ENCODE measurements around the gene RBMS1. TPM values are rescaled to one million over a fixed set of nuclear protein-coding genes. Genes with fewer than 3 reads are reported as not detected.

RBMS1 gene
- total and polyA plus RNA-seq, 5 donors from 2014 or later, result 27.9 to 58.4 (median 33.5) TPM

DNA sequence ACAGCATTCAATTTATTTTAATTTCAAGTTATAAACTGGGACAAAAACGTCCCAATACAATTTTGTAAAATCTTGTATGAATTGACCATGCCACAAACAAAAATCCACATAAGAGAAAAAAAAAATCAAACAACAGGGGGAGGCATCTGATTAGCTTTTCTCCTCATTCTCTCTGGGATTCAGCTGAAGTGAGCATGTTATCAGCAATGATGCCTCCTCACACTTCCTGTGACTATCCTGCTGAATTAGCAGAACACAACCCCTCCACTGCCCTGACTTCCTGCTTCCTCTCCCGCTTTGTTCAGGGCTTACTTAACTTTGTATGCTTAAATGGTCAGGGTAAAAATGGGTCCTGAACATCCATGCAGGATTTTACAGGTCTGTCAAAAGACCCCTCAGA, 161.3 kb downstream of the RBMS1 start:
- Histone ChIP-seq H3K27ac (ENCODE audit: insufficient read depth, low read length, poor library complexity, severe bottlenecking) (no peak overlapping the region), H3K4me3 (ENCODE audit: low read depth, low read length) (peak overlapping the region; percentile 6), H3K9me3 (ENCODE audit: control insufficient read depth in 2 of 2, low read length in 2 of 2) (no peaks in the 10 kb centered on the region), H3K4me1 (ENCODE audit: control insufficient read depth, insufficient read depth, low read length, poor library complexity, severe bottlenecking) (peaks cover 35% of the 10 kb centered on the region), H3K36me3 (ENCODE audit: control insufficient read depth, insufficient read depth, low read length) (no peaks in the 10 kb centered on the region), H3K27me3 (ENCODE audit: control insufficient read depth, insufficient read depth, low read length) (no peaks in the 10 kb centered on the region)
- Mint-ChIP-seq H3K27ac (peak overlapping the region; percentile 67 to 93 (median 70)), H3K9me3 (no peaks in the 10 kb centered on the region), H3K4me3 (peak overlapping the region in 3 of 4 donors; percentile 8 to 61 (median 37)), H3K27me3 (no peaks in the 10 kb centered on the region), H3K36me3 (peaks cover 7% of the 10 kb centered on the region), H3K4me1 (peaks cover 46 to 83% (median 69%) of the 10 kb centered on the region in 4 donors)
- ATAC-seq (ENCODE audit: low read depth in 2 of 2) (peak in 1 of 2 donors; percentile 51), DNase-seq (peak in 1 of 3 donors; percentile 65)

GRCh38 chr2:160331258-160332025, 162.2 kb downstream of the RBMS1 start:
- no peaks in the 10 kb centered on the region for H3K9me3 Mint-ChIP-seq
- peaks cover 48 to 86% (median 71%) of the 10 kb centered on the region in 4 donors for H3K4me1 Mint-ChIP-seq
- no peaks in the 10 kb centered on the region for H3K27me3 Mint-ChIP-seq
- peaks cover 35% of the 10 kb centered on the region for H3K4me1 ChIP-seq (ENCODE audit: control insufficient read depth, insufficient read depth, low read length, poor library complexity, severe bottlenecking)
- H3K36me3 Mint-ChIP-seq, result peaks cover 7% of the 10 kb centered on the region
- peak overlapping the region in 1 of 4 donors; percentile 30 for H3K4me3 Mint-ChIP-seq
- peak overlapping the region; percentile 67 to 88 (median 68) for H3K27ac Mint-ChIP-seq
- ATAC-seq (ENCODE audit: low read depth in 2 of 2) (peak; percentile 22 to 38), DNase-seq (peak in 1 of 3 donors; percentile 80)
- no peaks in the 10 kb centered on the region for H3K9me3 ChIP-seq (ENCODE audit: control insufficient read depth in 2 of 2, low read length in 2 of 2)
- no peaks in the 10 kb centered on the region for H3K36me3 ChIP-seq (ENCODE audit: control insufficient read depth, insufficient read depth, low read length)
- no peak overlapping the region for H3K4me3 ChIP-seq (ENCODE audit: low read depth, low read length)
- no peaks in the 10 kb centered on the region for H3K27me3 ChIP-seq (ENCODE audit: control insufficient read depth, insufficient read depth, low read length)
- no peak overlapping the region for H3K27ac ChIP-seq (ENCODE audit: insufficient read depth, low read length, poor library complexity, severe bottlenecking)

- peaks cover 7% of the 10 kb centered on the region for H3K36me3 Mint-ChIP-seq
- DNase-seq (peak in 2 of 3 donors; percentile 23 to 69), ATAC-seq (ENCODE audit: low read depth in 2 of 2) (peak; percentile 58 to 62)
- H3K27me3 Mint-ChIP-seq, result no peaks in the 10 kb centered on the region
- peak overlapping the region; percentile 40 to 83 (median 68) for H3K27ac Mint-ChIP-seq
- Histone ChIP-seq H3K36me3 (ENCODE audit: control insufficient read depth, insufficient read depth, low read length) (no peaks in the 10 kb centered on the region), H3K4me3 (ENCODE audit: low read depth, low read length) (peak overlapping the region; percentile 72), H3K27ac (ENCODE audit: insufficient read depth, low read length, poor library complexity, severe bottlenecking) (no peak overlapping the region), H3K4me1 (ENCODE audit: control insufficient read depth, insufficient read depth, low read length, poor library complexity, severe bottlenecking) (peaks cover 35% of the 10 kb centered on the region), H3K27me3 (ENCODE audit: control insufficient read depth, insufficient read depth, low read length) (no peaks in the 10 kb centered on the region), H3K9me3 (ENCODE audit: control insufficient read depth in 2 of 2, low read length in 2 of 2) (no peaks in the 10 kb centered on the region)
- H3K4me1 Mint-ChIP-seq, result peaks cover 46 to 79% (median 58%) of the 10 kb centered on the region in 4 donors
- peak overlapping the region; percentile 50 to 76 (median 66) for H3K4me3 Mint-ChIP-seq
- no peaks in the 10 kb centered on the region for H3K9me3 Mint-ChIP-seq
Observed at GRCh38 chr2:160328811-160329527, 164.6 kb downstream of the RBMS1 start.

DNA sequence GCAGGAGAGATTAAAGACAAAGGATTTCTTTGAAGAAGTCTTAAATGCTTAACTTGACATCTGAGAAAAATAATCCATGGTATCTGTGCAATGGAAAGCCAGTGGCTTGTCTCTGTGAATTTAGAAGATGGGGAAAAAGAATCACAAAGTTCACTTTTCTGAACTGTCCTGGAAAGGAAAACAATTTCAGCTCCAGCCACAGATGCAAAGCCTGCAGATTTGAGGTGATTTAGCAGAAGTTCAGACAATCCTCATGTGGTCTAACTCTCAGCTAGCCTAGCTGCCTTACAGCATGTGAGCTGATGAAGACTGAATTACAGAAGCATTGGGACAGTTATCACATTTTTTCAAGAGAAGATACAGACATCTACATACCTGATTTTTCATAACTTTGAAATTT, 166.8 kb downstream of the RBMS1 start:
- no peaks in the 10 kb centered on the region for H3K9me3 ChIP-seq (ENCODE audit: control insufficient read depth in 2 of 2, low read length in 2 of 2)
- peaks cover 36% of the 10 kb centered on the region for H3K4me1 ChIP-seq (ENCODE audit: control insufficient read depth, insufficient read depth, low read length, poor library complexity, severe bottlenecking)
- no peaks in the 10 kb centered on the region for H3K36me3 ChIP-seq (ENCODE audit: control insufficient read depth, insufficient read depth, low read length)
- H3K27me3 Mint-ChIP-seq, result no peaks in the 10 kb centered on the region
- H3K27ac Mint-ChIP-seq, result peak overlapping the region; percentile 4 to 26 (median 7)
- DNase-seq (no peak), ATAC-seq (ENCODE audit: low read depth in 2 of 2) (no peak)
- no peaks in the 10 kb centered on the region for H3K9me3 Mint-ChIP-seq
- H3K27me3 ChIP-seq (ENCODE audit: control insufficient read depth, insufficient read depth, low read length), result no peaks in the 10 kb centered on the region
- no peak overlapping the region for H3K4me3 Mint-ChIP-seq
- H3K4me3 ChIP-seq (ENCODE audit: low read depth, low read length), result no peak overlapping the region
- peaks cover 40 to 76% (median 52%) of the 10 kb centered on the region in 4 donors for H3K4me1 Mint-ChIP-seq
- H3K27ac ChIP-seq (ENCODE audit: insufficient read depth, low read length, poor library complexity, severe bottlenecking), result no peak overlapping the region
- H3K36me3 Mint-ChIP-seq, result peaks cover 7% of the 10 kb centered on the region

GRCh38 chr2:160325418-160325817, 168.2 kb downstream of the RBMS1 start:
- Histone ChIP-seq H3K36me3 (ENCODE audit: control insufficient read depth, insufficient read depth, low read length) (no peaks in the 10 kb centered on the region), H3K4me3 (ENCODE audit: low read depth, low read length) (no peak overlapping the region), H3K27me3 (ENCODE audit: control insufficient read depth, insufficient read depth, low read length) (no peaks in the 10 kb centered on the region), H3K9me3 (ENCODE audit: control insufficient read depth in 2 of 2, low read length in 2 of 2) (no peaks in the 10 kb centered on the region), H3K27ac (ENCODE audit: insufficient read depth, low read length, poor library complexity, severe bottlenecking) (no peak overlapping the region), H3K4me1 (ENCODE audit: control insufficient read depth, insufficient read depth, low read length, poor library complexity, severe bottlenecking) (peaks cover 22% of the 10 kb centered on the region)
- ATAC-seq (ENCODE audit: low read depth in 2 of 2) (no peak), DNase-seq (no peak)
- H3K4me3 Mint-ChIP-seq, result no peak overlapping the region
- no peaks in the 10 kb centered on the region for H3K27me3 Mint-ChIP-seq
- H3K4me1 Mint-ChIP-seq, result peaks cover 38 to 74% (median 50%) of the 10 kb centered on the region in 4 donors
- H3K9me3 Mint-ChIP-seq, result no peaks in the 10 kb centered on the region
- peak overlapping the region in 1 of 3 donors; percentile 79 for H3K27ac Mint-ChIP-seq
- H3K36me3 Mint-ChIP-seq, result peaks cover 7% of the 10 kb centered on the region

DNA sequence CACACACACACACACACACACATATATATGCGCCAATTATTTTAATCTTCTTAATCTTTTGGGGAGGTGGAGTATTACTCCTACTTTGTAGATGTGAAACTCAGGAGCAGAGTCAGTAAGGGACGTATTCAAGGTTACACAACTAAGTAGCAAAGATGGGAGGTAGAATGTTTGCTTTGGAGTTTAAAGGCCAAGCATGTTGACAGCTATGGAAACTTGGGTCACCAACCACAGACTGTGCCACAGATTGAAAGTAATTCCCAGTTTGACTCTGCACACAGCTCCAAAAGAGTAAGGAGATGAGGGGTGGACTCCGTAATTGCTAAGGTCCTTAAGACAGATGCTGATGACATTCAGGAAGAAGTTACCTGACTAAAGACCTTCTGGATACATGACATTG, 168.7 kb downstream of the RBMS1 start:
- Histone ChIP-seq H3K4me1 (ENCODE audit: control insufficient read depth, insufficient read depth, low read length, poor library complexity, severe bottlenecking) (peaks cover 22% of the 10 kb centered on the region), H3K27ac (ENCODE audit: insufficient read depth, low read length, poor library complexity, severe bottlenecking) (no peak overlapping the region), H3K27me3 (ENCODE audit: control insufficient read depth, insufficient read depth, low read length) (no peaks in the 10 kb centered on the region), H3K4me3 (ENCODE audit: low read depth, low read length) (no peak overlapping the region), H3K9me3 (ENCODE audit: control insufficient read depth in 2 of 2, low read length in 2 of 2) (no peaks in the 10 kb centered on the region), H3K36me3 (ENCODE audit: control insufficient read depth, insufficient read depth, low read length) (no peaks in the 10 kb centered on the region)
- no peaks in the 10 kb centered on the region for H3K27me3 Mint-ChIP-seq
- no peaks in the 10 kb centered on the region for H3K9me3 Mint-ChIP-seq
- H3K36me3 Mint-ChIP-seq, result peaks cover 4% of the 10 kb centered on the region
- peak overlapping the region in 2 of 3 donors; percentile 74 to 79 for H3K27ac Mint-ChIP-seq
- no peak overlapping the region for H3K4me3 Mint-ChIP-seq
- no peak for ATAC-seq (ENCODE audit: low read depth in 2 of 2)
- H3K4me1 Mint-ChIP-seq, result peaks cover 33 to 69% (median 50%) of the 10 kb centered on the region in 4 donors
- no peak for DNase-seq

DNA sequence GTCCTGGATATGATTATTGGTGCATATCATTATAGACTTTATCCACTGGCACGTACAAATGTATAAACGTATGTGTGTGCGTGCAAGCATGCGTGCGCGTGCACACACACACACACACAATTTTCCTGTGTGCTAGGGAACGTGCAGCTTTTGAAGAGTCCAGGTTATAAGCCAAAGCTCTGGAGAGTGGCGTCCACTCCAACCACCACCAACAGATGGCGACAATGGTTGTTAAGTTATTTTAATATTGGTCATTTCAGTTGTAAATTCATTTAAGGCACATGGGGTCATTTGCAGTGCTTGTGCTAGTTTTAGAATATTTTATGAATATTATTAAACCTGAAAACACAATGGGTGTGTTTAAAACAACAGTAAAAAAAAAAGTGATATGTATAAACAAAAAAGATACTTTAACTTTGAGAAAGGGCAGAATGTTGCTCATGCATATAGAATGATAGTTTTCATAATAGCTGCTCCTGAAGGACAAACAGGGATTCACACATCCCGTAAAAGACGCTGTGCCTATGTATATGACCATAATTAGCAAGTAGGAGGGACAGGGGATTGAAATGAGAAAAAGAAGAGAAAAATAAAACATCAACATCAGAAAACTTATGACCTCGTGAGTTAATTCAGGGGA, 169.3 kb downstream of the RBMS1 start:
- H3K4me1 Mint-ChIP-seq, result peaks cover 30 to 63% (median 44%) of the 10 kb centered on the region in 4 donors
- H3K27ac Mint-ChIP-seq, result peak overlapping the region in 1 of 3 donors; percentile 42
- DNase-seq, result peak; percentile 10 to 61 (median 29)
- Histone ChIP-seq H3K9me3 (ENCODE audit: control insufficient read depth in 2 of 2, low read length in 2 of 2) (no peaks in the 10 kb centered on the region), H3K36me3 (ENCODE audit: control insufficient read depth, insufficient read depth, low read length) (no peaks in the 10 kb centered on the region), H3K4me3 (ENCODE audit: low read depth, low read length) (no peak overlapping the region), H3K4me1 (ENCODE audit: control insufficient read depth, insufficient read depth, low read length, poor library complexity, severe bottlenecking) (peaks cover 22% of the 10 kb centered on the region), H3K27ac (ENCODE audit: insufficient read depth, low read length, poor library complexity, severe bottlenecking) (no peak overlapping the region), H3K27me3 (ENCODE audit: control insufficient read depth, insufficient read depth, low read length) (no peaks in the 10 kb centered on the region)
- no peaks in the 10 kb centered on the region for H3K9me3 Mint-ChIP-seq
- no peaks in the 10 kb centered on the region for H3K36me3 Mint-ChIP-seq
- peak; percentile 24 to 30 for ATAC-seq (ENCODE audit: low read depth in 2 of 2)
- H3K27me3 Mint-ChIP-seq, result no peaks in the 10 kb centered on the region
- no peak overlapping the region for H3K4me3 Mint-ChIP-seq
